B cell (primary cell): ENCODE results near the gene ARHGAP23. TPM values are rescaled to one million over a fixed set of nuclear protein-coding genes. Genes with fewer than 3 reads are reported as not detected.
"Not testable (repeated sequence)": the region's sequence is repeated elsewhere in the genome, so short reads cannot be mapped to it uniquely, and the experiment has no call there.

Experiments
- ATAC-seq: fragments of 200-7000 bp; cut with Tn5 transposase; one replicate; pipeline ENCODE4 v1.10.0; 2021; ENCODE audit warnings: low read depth, mild to moderate bottlenecking, moderate number of reproducible peaks, moderate library complexity
- CTCF ChIA-PET: fragments of 350-600 bp; sonication (Branson Sonifier 250); formaldehyde crosslinking; loops from one replicate; lab custom pipeline; 2021; ENCODE audit warnings: antibody characterized with exemption, inconsistent platforms; lab: Charles Lee
- POLR2A ChIA-PET: fragments of 350-600 bp; sonication (Branson Sonifier 250); formaldehyde crosslinking; loops from one replicate; lab custom pipeline; 2021; ENCODE audit warnings: antibody characterized with exemption; lab: Charles Lee
- DNase-seq: peaks from one replicate; pipeline ENCODE4 v3.0.0; 2013
- H2AFZ ChIP-seq: 2 replicates; pipeline ENCODE4 v1.6.1; 2012; ENCODE audit warnings: mild to moderate bottlenecking, low read depth, low read length; ENCODE audit not compliant: insufficient read depth, poor library complexity, severe bottlenecking
- H3K27ac ChIP-seq, 2 donors: 1 replicate in 1 of 2; 2 replicates in 1 of 2; pipeline ENCODE4 v1.5.1; 2012 to 2013; ENCODE audit warnings: low read length in 2 of 2, mild to moderate bottlenecking in 2 of 2, moderate library complexity in 1 of 2
- H3K27me3 ChIP-seq, 4 experiments: fragments of 200-600 bp in 1 of 4; sonication (generic) in 1 of 4; replicated peaks in 1 of 4; 1 replicate in 2 of 4; 2 replicates in 2 of 4; pipeline versions ENCODE4 v1.6.1 to v1.7.0; 2013 to 2016; ENCODE audit warnings: low read length in 3 of 4, mild to moderate bottlenecking in 2 of 4, mixed read lengths in 1 of 4, moderate library complexity in 1 of 4; ENCODE audit not compliant: insufficient read depth in 4 of 4, control insufficient read depth in 3 of 4; ENCODE audit errors: control extremely low read depth in 1 of 4
- H3K36me3 ChIP-seq, 2 experiments: replicated peaks in 1 of 2; 1 replicate in 1 of 2; 2 replicates in 1 of 2; pipeline versions ENCODE4 v1.6.1 to v1.7.1; 2013; ENCODE audit warnings: low read length in 1 of 2; ENCODE audit not compliant: insufficient read depth in 2 of 2, control insufficient read depth in 1 of 2; ENCODE audit errors: control extremely low read depth in 1 of 2, extremely low read depth in 1 of 2
- H3K4me1 ChIP-seq, 2 donors: fragments of 200-600 bp in 1 of 2; sonication (generic) in 1 of 2; 1 replicate in 1 of 2; 2 replicates in 1 of 2; pipeline versions ENCODE4 v1.5.1 to v1.6.1; 2013 to 2017; ENCODE audit warnings: low read length in 2 of 2; ENCODE audit not compliant: control insufficient read depth in 2 of 2, insufficient read depth in 2 of 2
- H3K4me2 ChIP-seq: replicated peaks from 2 replicates; pipeline ENCODE3; 2012; ENCODE audit warnings: mild to moderate bottlenecking, low read depth, low read length; ENCODE audit not compliant: poor library complexity, severe bottlenecking
- H3K4me3 ChIP-seq, 5 experiments: fragments of 200-600 bp in 1 of 5; sonication (generic) in 1 of 5; 1 replicate in 3 of 5; 2 replicates in 2 of 5; pipeline versions ENCODE4 v1.5.1 to v1.7.0; 2011 to 2016; ENCODE audit warnings: low read length in 4 of 5, mild to moderate bottlenecking in 4 of 5, low read depth in 2 of 5, control low read depth in 1 of 5, moderate library complexity in 1 of 5; ENCODE audit not compliant: insufficient read depth in 1 of 5; ENCODE audit errors: control extremely low read depth in 1 of 5, extremely low read depth in 1 of 5
- H3K79me2 ChIP-seq: fragments of 200-600 bp; sonication (generic); one replicate; pipeline ENCODE4 v1.6.0; 2016; ENCODE audit warnings: low read length; ENCODE audit not compliant: control insufficient read depth, insufficient read depth
- H3K9ac ChIP-seq: fragments of 200-600 bp; sonication (generic); 2 replicates; pipeline ENCODE4 v1.6.1; 2017; ENCODE audit warnings: mild to moderate bottlenecking, low read length, moderate library complexity
- H3K9me3 ChIP-seq, 3 donors: one replicate each; pipeline versions ENCODE4 v1.6.1 to v1.7.1; 2013; ENCODE audit warnings: low read length in 2 of 3; ENCODE audit not compliant: control insufficient read depth in 2 of 3, insufficient read depth in 1 of 3; ENCODE audit errors: control extremely low read depth in 1 of 3
- H4K20me1 ChIP-seq: 2 replicates; pipeline ENCODE4 v1.6.0; 2012; ENCODE audit warnings: mild to moderate bottlenecking, low read length; ENCODE audit not compliant: insufficient read depth, control insufficient read depth, poor library complexity, severe bottlenecking
- H3K27ac Mint-ChIP-seq: one replicate; pipeline ENCODE4 v1.8.0; 2021; ENCODE audit warnings: mixed read lengths
- H3K27me3 Mint-ChIP-seq: one replicate; pipeline ENCODE4 v1.8.0; 2021; ENCODE audit warnings: mixed read lengths
- H3K4me1 Mint-ChIP-seq: one replicate; pipeline ENCODE4 v1.8.0; 2021; ENCODE audit warnings: mixed read lengths
- H3K4me3 Mint-ChIP-seq: one replicate; pipeline ENCODE4 v1.8.0; 2021; ENCODE audit warnings: mixed read lengths
- H3K9me3 Mint-ChIP-seq: one replicate; pipeline ENCODE4 v1.8.0; 2022; ENCODE audit warnings: mixed read lengths; ENCODE audit not compliant: insufficient read depth
- EZH2 ChIP-seq: IDR thresholded peaks from 2 replicates; pipeline ENCODE4 v1.6.1; 2012; ENCODE audit warnings: borderline replicate concordance, low read depth, mild to moderate bottlenecking, moderate library complexity, low read length; ENCODE audit not compliant: insufficient read depth, poor library complexity, severe bottlenecking
- WGBS: methylation state at CpG from one replicate; pipeline ENCODE4 v1.1.5; 2013; ENCODE audit warnings: missing lambda C conversion rate; ENCODE audit not compliant: insufficient coverage; 5-methylcytosine and 5-hydroxymethylcytosine counted together
- intact Hi-C: fragments of 100-400 bp; cut with micrococcal nuclease; formaldehyde crosslinking; loops from one replicate; pipeline ENCODE4 v1.10.0; 2022
- polyA plus RNA-seq: library from polyadenylated mRNA; depleted of rRNA; stranded (reverse); fragments of >200 nt; gene quantifications from 2 replicates; pipeline ENCODE4 v1.2.3, GENCODE V29; 2012
- total RNA-seq, 2 donors: library from RNA; stranded (reverse); fragments of 120-200 nt in 1 of 2; gene quantifications; 1 replicate in 1 of 2; 2 replicates in 1 of 2; pipeline versions ENCODE4 v1.2.3 to v1.2.4, GENCODE V29; 2013 to 2022
- TF ChIP-seq, protein P1 (sequence below): fragments of 200-600 bp; IDR thresholded peaks from one replicate; pipeline ENCODE4 v1.8.0; 2022; ENCODE audit warnings: antibody characterized with exemption, mild to moderate bottlenecking

The ARHGAP23 gene
- total and polyA plus RNA-seq, 2 donors (not counting 1 experiment from before 2014, with no cell fraction given), result 0.07 to 0.12 TPM

DNA sequence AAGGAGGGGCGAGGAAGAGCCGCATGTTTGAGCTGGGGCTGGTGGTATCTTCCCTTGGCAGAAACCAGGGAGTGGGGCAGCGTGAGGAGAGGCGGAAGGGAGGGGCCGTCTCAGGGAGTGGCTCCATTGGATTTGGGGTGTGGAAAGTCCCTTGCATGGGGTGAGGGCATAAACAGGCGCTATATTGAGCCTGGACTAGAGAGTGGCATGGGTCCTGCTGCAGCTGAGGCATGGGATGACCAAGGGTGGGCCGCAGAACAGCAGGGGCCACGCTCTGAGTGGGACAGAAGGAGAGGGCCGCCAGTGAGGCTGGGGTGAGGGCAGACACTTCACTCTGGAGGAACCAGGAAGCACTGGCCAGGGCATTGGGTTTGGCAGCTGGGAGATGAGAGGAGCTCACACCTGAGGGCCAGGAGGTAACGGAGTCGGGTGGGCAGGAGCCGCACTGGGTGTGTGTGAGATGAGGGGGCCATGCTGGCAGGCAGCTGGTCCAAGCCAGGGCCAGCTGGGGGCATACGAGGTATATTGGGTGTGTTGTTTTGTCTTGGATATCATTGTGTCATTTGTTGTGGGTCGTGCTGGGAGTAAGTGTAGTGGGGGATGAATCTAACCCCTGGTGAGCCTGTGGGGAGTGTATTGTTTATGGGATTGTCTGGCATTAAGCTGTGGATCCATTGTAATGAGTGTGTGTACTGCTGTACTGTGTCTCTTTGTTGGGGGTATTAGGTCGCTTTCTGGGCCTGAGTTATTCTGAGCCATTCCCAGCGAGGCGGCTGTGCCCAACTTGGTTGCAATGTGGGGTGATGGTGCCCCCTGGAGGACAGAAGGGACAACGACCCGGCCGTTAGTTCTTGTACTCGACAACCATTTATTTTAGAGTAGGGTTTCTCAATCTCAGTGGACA is 56.2 kb downstream of the ARHGAP23 start:
- H3K36me3 ChIP-seq, H3K27me3 Mint-ChIP-seq, H3K4me3 ChIP-seq, POLR2A ChIA-PET, H3K9me3 Mint-ChIP-seq, H3K4me2 ChIP-seq, H3K27me3 ChIP-seq, H3K27ac ChIP-seq, H4K20me1 ChIP-seq, H3K9ac ChIP-seq, H3K9me3 ChIP-seq, H3K79me2 ChIP-seq: not testable (repeated sequence)
- intact Hi-C loops, result loop anchor here (2.0 kb wide), 2 partner anchors 62 to 136 kb away; no protein-coding TSS in a partner anchor
- peaks cover 0 to 11% of the 10 kb centered on the region in 2 donors for H3K4me1 ChIP-seq
- ATAC-seq (peak; percentile 44), DNase-seq (peak; percentile 59)
- CTCF ChIA-PET, result interaction anchor here (1.4 kb wide), 2 partner anchors 61 to 135 kb away, joined by 3 to 6 read pairs; no protein-coding TSS in a partner anchor
- peak overlapping the region; percentile 12 for H2AFZ ChIP-seq
- peak overlapping the region; percentile 17 for H3K4me3 Mint-ChIP-seq
- peak overlapping the region; percentile 37 for H3K27ac Mint-ChIP-seq
- H3K4me1 Mint-ChIP-seq, result peaks cover 20% of the 10 kb centered on the region
- 55% methylated on average over 17 of the region's 21 CpGs for WGBS
- TF ChIP-seq, protein P1, sequence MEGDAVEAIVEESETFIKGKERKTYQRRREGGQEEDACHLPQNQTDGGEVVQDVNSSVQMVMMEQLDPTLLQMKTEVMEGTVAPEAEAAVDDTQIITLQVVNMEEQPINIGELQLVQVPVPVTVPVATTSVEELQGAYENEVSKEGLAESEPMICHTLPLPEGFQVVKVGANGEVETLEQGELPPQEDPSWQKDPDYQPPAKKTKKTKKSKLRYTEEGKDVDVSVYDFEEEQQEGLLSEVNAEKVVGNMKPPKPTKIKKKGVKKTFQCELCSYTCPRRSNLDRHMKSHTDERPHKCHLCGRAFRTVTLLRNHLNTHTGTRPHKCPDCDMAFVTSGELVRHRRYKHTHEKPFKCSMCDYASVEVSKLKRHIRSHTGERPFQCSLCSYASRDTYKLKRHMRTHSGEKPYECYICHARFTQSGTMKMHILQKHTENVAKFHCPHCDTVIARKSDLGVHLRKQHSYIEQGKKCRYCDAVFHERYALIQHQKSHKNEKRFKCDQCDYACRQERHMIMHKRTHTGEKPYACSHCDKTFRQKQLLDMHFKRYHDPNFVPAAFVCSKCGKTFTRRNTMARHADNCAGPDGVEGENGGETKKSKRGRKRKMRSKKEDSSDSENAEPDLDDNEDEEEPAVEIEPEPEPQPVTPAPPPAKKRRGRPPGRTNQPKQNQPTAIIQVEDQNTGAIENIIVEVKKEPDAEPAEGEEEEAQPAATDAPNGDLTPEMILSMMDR, result peak; percentile 57

DNA sequence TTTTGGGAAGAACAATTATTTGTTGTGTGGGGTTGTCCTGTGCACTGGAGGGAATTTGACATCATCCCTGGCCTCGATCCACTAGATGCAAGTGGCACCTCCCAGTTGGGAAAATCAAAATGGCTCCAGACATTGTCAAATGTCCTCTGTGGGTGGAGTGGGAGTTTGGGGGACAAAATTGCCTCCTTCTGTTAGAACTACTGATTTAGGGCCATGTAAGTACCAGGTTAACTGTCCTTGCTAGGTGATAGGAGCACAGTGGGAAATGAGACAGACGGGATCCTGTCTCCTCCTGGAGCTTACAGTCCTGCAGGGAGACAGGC is 56.8 kb downstream of the ARHGAP23 start:
- TF ChIP-seq, protein P1, result no peak
- TF ChIP-seq EZH2, result no peak
- Mint-ChIP-seq H3K9me3 (no peaks in the 10 kb centered on the region), H3K4me1 (peaks cover 20% of the 10 kb centered on the region), H3K4me3 (peak overlapping the region; percentile 82), H3K27ac (no peak overlapping the region), H3K27me3 (peaks cover 4% of the 10 kb centered on the region)
- H3K4me2 ChIP-seq, result no peak overlapping the region
- no peaks in the 10 kb centered on the region for H3K79me2 ChIP-seq
- peak overlapping the region; percentile 12 for H2AFZ ChIP-seq
- no peak overlapping the region for H3K9ac ChIP-seq
- ChIA-PET POLR2A (no interaction called here), CTCF (interaction anchor here (1.2 to 1.4 kb wide), 3 partner anchors 41 to 136 kb away, joined by 3 to 6 read pairs (median 6); no protein-coding TSS in a partner anchor)
- intact Hi-C loops, result loop anchor here (2.0 kb wide), 2 partner anchors 62 to 136 kb away; no protein-coding TSS in a partner anchor
- H3K27ac ChIP-seq, result no peak overlapping the region
- H3K36me3 ChIP-seq, result no peaks in the 10 kb centered on the region
- no peak overlapping the region for H3K4me3 ChIP-seq
- 33% methylated on average over 2 of the region's 2 CpGs for WGBS
- ATAC-seq, result no peak
- H4K20me1 ChIP-seq, result no peaks in the 10 kb centered on the region
- H3K9me3 ChIP-seq, result no peaks in the 10 kb centered on the region
- no peak for DNase-seq
- H3K4me1 ChIP-seq, result peaks cover 0 to 11% of the 10 kb centered on the region in 2 donors
- no peaks in the 10 kb centered on the region for H3K27me3 ChIP-seq
